Dendritic cell treated with granulocyte-macrophage colony-stimulating factor and Interleukin-4, amounts not matched to agents 40 ng/mL and 50 ng/mL, for 4 days (primary cell): ENCODE measurements around the gene FSTL4.

Experiments
- H3K27ac Mint-ChIP-seq: one replicate; pipeline ENCODE4 v1.8.0; 2022; ENCODE audit warnings: mild to moderate bottlenecking, mixed read lengths
- H3K27me3 Mint-ChIP-seq: one replicate; pipeline ENCODE4 v1.8.0; 2022; ENCODE audit warnings: mild to moderate bottlenecking, mixed read lengths
- H3K36me3 Mint-ChIP-seq: one replicate; pipeline ENCODE4 v1.8.0; 2022; ENCODE audit warnings: low read depth, mixed read lengths
- H3K4me1 Mint-ChIP-seq: one replicate; pipeline ENCODE4 v1.8.0; 2022; ENCODE audit warnings: low read depth, mixed read lengths
- H3K4me3 Mint-ChIP-seq: one replicate; pipeline ENCODE4 v1.8.0; 2022; ENCODE audit warnings: mild to moderate bottlenecking, moderate library complexity, mixed read lengths
- H3K9me3 Mint-ChIP-seq: one replicate; pipeline ENCODE4 v1.8.0; 2022; ENCODE audit warnings: mixed read lengths
- intact Hi-C: fragments of 100-400 bp; cut with micrococcal nuclease; formaldehyde crosslinking; loops from one replicate; pipeline ENCODE4 v1.15.0; 2022

The FSTL4 gene

DNA sequence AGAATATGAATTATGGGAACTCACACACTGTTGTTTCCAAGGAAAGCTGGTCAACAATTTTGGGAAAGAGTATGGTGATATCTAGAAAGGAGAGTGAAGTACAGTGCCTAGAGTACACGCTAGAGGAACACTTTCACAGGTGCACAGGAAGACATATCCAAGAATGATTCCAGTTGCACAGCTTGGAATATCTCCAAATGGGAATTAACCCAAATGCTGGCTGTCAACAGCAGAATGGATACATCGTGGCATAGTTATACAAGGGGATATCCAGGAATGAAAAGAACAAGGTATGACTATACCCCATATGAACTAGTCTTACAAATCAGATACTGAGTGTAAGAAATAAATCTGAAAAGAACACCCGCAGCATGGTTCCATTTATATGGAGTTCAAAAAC lies 231.3 kb downstream of the FSTL4 start:
- H3K27me3 Mint-ChIP-seq = peaks cover 4% of the 10 kb centered on the region
- H3K27ac Mint-ChIP-seq = no peak overlapping the region
- H3K4me1 Mint-ChIP-seq = no peaks in the 10 kb centered on the region
- intact Hi-C loops = no loop called here
- H3K9me3 Mint-ChIP-seq = peaks cover 22% of the 10 kb centered on the region
- H3K36me3 Mint-ChIP-seq = no peaks in the 10 kb centered on the region
- H3K4me3 Mint-ChIP-seq = no peak overlapping the region

DNA sequence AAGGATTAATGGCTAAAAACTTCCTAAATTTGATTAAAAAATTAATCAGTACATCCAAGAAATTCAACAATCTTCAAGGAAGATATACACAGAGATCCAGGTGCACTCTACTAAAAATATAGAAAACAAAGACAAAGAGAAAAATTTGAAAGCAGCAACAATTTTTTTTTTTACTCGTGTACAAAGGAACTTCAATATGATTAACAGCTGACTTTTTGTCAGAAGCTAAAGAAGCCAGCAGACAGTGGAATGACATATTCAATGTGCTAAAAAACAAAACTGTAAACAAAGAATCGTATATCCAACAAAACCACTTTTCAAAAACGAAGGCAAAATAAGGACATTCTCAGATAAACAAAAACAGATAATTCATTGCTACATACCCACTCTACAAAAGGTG lies 234.6 kb downstream of the FSTL4 start:
- no peaks in the 10 kb centered on the region for H3K36me3 Mint-ChIP-seq
- no peak overlapping the region for H3K4me3 Mint-ChIP-seq
- intact Hi-C loops = no loop called here
- peaks cover 4% of the 10 kb centered on the region for H3K27me3 Mint-ChIP-seq
- H3K4me1 Mint-ChIP-seq = no peaks in the 10 kb centered on the region
- no peak overlapping the region for H3K27ac Mint-ChIP-seq
- H3K9me3 Mint-ChIP-seq = peaks cover 27% of the 10 kb centered on the region

DNA sequence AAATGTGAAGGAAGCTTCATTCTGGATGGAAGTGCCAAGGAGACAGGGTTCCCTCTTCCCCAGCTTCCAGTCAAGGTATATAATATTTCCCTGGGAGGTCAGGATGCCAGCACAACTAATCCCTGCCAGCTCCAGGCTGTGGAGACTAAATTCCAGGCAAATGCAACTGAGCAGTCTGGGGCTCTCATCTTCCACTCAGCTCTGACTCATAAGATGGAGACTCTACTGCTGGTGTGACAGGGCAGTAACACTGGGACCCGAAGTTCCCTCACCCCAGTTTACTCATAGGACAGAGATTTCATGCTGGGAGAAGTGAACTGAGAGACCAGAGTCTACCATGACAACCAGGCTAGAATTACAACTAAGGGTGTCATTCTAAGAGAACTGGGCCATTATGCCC lies 235.4 kb downstream of the FSTL4 start:
- Mint-ChIP-seq H3K36me3 (no peaks in the 10 kb centered on the region), H3K4me1 (no peaks in the 10 kb centered on the region), H3K27ac (no peak overlapping the region), H3K9me3 (peaks cover 27% of the 10 kb centered on the region), H3K4me3 (no peak overlapping the region), H3K27me3 (peaks cover 1% of the 10 kb centered on the region)
- intact Hi-C loops = no loop called here

DNA sequence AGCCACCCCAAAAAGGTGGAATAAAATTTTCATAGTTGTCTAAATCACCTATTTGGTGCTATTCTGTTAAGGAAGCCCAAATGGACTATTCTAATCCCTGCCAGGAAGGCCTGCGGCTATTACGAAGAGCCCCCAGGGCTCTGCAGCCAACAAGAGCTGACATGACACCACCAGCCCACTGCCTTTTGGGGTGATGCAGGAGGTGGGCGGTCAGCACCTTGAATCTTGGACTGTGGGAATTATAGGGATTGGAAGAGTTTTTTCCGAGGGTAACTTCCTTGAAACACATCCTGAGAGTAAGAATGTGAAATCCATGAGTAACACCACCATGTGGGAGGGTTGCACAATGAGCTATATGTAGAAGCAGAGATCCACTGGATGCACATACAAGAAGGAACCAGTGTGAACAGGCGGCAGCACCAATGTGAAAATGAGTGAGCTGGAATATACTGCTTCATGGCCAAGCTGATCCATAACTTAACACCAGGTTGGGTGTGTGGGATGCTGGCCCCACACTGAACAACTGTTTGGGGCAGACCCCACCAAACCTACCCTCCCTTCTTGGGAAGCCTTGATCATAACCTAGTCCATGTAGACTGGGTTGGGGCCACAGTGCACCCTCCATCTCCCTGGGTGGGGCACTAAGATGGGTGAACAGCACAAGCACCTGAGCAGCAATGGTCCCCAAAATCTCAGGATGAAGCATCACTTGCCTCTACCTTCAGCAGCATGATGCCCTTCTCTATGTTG lies 239.0 kb downstream of the FSTL4 start:
- intact Hi-C loops = no loop called here
- no peaks in the 10 kb centered on the region for H3K27me3 Mint-ChIP-seq
- no peaks in the 10 kb centered on the region for H3K36me3 Mint-ChIP-seq
- H3K9me3 Mint-ChIP-seq = peaks cover 27% of the 10 kb centered on the region
- no peak overlapping the region for H3K27ac Mint-ChIP-seq
- H3K4me3 Mint-ChIP-seq = no peak overlapping the region
- H3K4me1 Mint-ChIP-seq = no peaks in the 10 kb centered on the region

DNA sequence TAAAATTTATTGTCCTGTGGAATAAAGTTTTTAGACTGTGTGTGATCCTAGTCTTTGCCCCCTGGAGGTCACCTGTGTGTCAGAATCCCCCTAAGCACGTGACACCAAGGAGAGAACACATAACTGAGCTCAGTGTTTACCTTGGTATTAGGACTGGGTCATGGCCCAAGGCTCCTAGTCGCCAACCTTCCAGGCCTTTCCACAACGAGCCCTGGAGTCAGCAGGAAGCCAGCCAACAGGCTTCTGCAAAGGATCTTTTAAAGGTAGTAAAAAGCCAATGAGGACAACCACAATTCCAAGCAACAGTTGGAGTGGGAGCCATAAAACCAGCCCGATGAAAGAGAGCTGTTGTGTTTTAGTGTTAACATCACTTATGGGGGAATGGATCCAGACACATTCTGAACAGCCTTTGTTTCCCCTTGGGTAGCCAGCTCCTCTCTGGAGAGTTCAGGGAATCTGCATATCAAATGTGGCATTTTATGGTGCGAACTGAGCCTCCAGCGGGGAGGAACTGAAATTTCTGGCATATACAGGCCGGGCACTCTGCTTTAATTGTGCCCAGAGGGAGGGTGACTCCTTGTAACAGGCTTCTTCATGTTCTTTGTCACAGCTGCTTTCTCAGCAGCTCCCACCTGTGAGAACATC lies 239.9 kb downstream of the FSTL4 start:
- no peaks in the 10 kb centered on the region for H3K36me3 Mint-ChIP-seq
- H3K27me3 Mint-ChIP-seq = no peaks in the 10 kb centered on the region
- no peaks in the 10 kb centered on the region for H3K4me1 Mint-ChIP-seq
- peaks cover 19% of the 10 kb centered on the region for H3K9me3 Mint-ChIP-seq
- intact Hi-C loops = no loop called here
- H3K27ac Mint-ChIP-seq = no peak overlapping the region
- H3K4me3 Mint-ChIP-seq = no peak overlapping the region

DNA sequence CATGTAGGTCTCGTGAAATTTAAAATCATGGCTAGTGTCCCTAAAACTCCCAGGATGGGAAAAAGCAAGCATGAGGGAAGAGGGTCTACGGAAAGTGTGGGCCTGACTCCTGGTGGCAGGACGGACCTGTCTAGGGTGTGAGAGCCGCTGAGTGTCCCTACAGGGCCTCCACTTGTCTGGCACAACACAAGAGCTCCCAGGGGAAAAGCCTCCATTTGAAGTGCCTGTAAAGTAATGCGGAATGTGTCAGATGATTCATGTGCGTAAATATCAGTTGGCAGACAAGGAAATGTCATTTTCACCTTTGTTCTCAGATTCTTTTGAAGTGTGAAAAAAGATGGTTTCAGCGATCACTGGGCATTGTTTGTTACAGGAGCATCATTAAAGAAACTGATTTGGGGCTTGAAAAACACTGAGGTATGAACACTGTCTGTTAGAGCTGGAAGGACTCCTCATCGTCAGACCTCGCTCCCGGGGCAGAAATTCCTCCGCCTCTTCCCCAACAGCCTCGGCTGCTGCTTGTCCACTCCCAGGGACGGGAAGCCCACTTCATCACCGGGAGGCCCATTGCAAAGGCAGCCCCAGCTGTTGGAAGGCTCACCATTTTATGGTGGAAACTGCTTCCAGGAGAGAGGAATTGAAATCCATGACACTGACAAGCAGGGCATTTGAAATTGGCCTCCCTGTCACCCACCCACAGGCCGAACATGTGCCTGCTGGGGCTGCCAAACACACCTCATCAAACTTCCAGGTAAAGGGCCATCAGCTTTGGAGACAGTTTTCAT lies 240.8 kb downstream of the FSTL4 start:
- no peak overlapping the region for H3K4me3 Mint-ChIP-seq
- H3K27ac Mint-ChIP-seq = no peak overlapping the region
- no peaks in the 10 kb centered on the region for H3K4me1 Mint-ChIP-seq
- intact Hi-C loops = no loop called here
- no peaks in the 10 kb centered on the region for H3K27me3 Mint-ChIP-seq
- peaks cover 10% of the 10 kb centered on the region for H3K9me3 Mint-ChIP-seq
- H3K36me3 Mint-ChIP-seq = no peaks in the 10 kb centered on the region

DNA sequence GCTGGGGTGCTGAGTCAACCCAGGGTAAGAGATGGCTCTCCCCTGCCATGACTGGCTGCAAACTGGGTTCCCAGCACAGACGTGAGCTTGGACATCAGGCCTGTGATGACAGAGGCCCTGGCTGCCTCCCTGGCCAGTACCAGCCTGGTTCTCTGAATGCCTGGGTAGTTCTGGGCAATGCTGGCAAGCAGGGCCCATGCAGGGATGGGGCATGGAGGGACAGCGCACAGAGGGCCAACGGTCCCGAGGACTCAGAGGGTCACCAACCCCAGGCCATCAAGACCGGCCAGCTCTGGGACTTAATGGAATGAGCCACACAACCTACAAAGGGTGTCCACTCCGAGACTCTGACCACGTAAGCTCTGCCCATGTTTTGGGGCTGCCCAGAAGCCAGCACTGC lies 241.4 kb downstream of the FSTL4 start:
- Mint-ChIP-seq H3K27ac (no peak overlapping the region), H3K36me3 (no peaks in the 10 kb centered on the region), H3K9me3 (peaks cover 4% of the 10 kb centered on the region), H3K27me3 (no peaks in the 10 kb centered on the region), H3K4me3 (no peak overlapping the region), H3K4me1 (no peaks in the 10 kb centered on the region)
- intact Hi-C loops = no loop called here

DNA sequence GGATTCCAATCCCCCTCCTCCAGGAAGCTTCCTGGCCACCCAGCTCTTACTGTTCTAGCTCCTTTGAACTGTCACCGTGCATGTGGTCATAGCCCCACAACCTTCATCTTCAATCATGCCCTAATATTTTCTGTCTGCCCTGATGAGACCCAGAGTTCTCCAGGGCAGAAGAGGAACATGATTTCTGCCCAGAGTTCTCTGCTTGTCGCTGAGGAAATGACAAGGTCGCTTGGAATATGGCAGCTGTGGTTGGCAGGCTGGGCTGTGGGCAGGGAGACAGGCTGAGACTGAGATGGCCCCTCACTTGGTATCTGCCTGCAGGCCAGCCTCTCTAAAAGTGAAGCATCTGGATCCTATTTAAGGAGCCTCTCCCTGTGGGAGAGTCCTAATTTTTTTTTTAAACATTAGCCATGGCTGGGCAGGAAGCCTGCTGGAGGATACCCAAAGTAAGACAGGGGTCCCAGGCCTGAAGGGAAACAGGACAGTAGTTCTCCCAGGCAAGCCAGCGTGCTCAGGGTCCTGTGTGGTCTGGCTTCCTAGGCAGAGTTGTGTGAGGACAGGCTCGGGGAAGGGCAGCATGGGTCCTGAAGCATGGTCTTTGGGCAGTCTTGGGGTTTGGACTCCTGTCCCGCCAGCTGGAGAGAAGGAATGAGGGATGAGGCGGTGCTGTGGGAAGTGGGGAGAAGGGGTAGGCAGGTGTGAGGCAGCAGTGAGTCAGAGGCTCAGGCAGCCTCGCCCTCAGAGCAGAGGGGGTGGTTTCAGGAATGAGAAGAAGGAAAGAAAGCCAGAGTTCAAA lies 242.1 kb downstream of the FSTL4 start:
- H3K4me1 Mint-ChIP-seq = no peaks in the 10 kb centered on the region
- no peaks in the 10 kb centered on the region for H3K36me3 Mint-ChIP-seq
- no peak overlapping the region for H3K27ac Mint-ChIP-seq
- H3K4me3 Mint-ChIP-seq = no peak overlapping the region
- intact Hi-C loops = no loop called here
- H3K27me3 Mint-ChIP-seq = no peaks in the 10 kb centered on the region
- no peaks in the 10 kb centered on the region for H3K9me3 Mint-ChIP-seq

DNA sequence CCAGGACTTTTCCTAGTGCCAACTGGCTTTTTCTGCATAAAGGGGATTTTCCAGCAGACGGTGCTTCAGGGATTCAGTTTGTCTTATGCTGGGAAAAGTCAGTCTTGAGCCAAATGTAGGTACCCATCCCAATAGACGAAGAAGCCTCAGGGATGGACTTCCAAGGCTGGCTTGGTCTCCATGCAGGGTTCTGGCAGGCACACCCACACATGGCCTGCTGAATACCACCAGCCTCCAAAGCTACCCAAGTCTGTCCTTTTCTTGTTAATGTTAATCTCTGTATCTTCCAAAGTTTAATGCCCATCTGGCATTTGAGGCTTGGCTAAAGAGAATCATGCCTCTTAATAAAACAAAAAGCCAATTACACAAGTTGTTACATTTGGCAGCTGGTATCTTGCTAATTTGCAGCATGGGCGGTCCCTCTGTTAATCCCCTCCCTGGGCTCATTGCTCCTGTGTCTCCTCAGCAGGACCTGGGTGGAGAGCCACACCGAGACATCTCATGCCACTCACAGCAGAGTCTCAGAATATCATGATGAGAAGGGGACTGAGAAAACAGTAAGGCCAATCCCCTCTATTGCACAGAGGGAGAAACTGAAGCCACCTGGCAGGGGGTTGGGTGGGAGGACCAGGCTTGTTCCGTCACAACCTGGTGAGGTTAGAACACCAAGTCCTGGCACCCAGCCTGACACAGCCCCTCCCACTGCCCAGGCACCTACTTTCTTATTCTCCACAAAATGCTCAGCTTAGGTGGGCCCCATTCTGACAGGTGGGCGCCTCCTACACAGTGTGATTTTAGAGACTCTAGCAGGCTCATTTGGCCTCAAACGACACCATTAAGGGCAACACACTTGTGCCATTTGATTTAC lies 243.2 kb downstream of the FSTL4 start:
- Mint-ChIP-seq H3K36me3 (no peaks in the 10 kb centered on the region), H3K4me1 (no peaks in the 10 kb centered on the region), H3K9me3 (no peaks in the 10 kb centered on the region), H3K4me3 (no peak overlapping the region), H3K27me3 (peaks cover 3% of the 10 kb centered on the region), H3K27ac (no peak overlapping the region)
- intact Hi-C loops = no loop called here

DNA sequence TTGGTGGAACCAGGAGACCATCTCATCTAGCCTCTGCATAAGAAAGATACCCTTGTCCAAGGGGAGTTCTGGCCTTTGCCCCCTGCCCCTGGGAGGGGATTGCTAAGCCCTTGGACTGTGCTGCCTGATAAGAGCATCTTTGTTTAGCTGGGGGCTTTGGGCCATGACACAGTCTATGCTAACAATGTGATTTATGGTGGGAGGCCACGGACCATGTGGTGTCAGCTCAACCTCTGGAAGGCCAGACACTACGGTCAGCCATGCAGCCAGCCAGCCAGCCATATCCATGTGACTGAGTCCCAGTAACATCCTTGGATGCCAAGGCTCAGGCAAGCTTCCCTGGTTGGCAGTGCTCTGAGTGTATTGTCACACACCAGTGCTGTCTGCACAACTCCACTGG lies 244.4 kb downstream of the FSTL4 start:
- Mint-ChIP-seq H3K27me3 (peaks cover 4% of the 10 kb centered on the region), H3K36me3 (no peaks in the 10 kb centered on the region), H3K9me3 (no peaks in the 10 kb centered on the region), H3K4me3 (no peak overlapping the region), H3K27ac (no peak overlapping the region), H3K4me1 (no peaks in the 10 kb centered on the region)
- intact Hi-C loops = no loop called here

DNA sequence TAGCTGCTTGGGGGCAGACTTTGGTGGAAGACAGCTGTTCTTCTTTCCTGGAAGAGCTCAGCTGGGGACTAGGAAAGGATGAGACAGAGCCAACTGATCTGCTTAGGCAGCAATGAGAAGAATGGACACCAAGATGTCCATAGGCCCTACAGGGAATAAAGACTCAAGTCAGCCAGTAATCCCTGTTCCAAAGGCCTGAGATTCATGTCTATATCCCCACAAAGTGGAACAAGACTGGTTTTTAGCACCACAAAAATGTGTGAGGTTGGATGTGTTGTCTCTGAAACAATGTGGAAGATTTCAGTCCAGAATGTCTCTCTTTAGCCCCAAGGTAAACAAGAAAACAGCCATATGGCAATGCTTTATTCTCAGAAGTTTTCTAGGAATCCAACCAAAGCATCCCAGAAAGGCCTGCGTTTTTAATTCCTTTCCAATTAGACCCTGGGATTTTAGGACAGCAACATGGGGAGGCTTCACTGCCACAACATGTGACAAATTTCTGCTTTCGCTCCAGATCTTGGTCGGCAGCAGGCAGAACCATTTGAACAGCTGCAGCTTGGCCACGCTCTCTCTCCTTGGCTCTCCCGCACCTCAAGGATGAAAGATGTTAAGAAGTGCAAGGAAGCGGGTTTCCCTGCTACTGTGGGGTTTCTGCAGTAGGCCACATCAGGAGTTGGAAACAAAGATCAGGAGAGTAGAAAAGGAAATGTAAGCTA lies 245.1 kb downstream of the FSTL4 start:
- Mint-ChIP-seq H3K27me3 (peaks cover 4% of the 10 kb centered on the region), H3K4me1 (no peaks in the 10 kb centered on the region), H3K27ac (no peak overlapping the region), H3K4me3 (no peak overlapping the region), H3K36me3 (no peaks in the 10 kb centered on the region), H3K9me3 (no peaks in the 10 kb centered on the region)
- intact Hi-C loops = no loop called here

DNA sequence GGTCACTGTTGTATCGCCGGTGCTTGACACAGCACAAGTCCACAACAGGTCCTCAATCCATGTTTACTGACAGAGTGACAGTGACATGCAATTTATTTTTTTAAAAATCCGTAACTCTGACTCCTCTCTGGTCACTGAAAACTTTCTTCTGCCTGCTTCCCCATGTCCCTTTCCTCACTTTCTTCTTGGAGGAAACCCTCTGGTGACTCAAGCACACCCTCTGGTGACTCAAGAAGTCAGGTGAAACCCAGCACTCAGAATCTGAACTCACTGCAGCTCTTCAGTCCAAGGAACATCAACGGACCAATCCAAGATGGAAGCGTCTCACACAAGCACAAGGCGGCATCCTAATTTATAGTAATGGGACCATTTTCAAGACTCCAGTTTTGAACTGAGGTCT lies 245.9 kb downstream of the FSTL4 start:
- H3K27me3 Mint-ChIP-seq = peaks cover 4% of the 10 kb centered on the region
- H3K4me1 Mint-ChIP-seq = no peaks in the 10 kb centered on the region
- no peaks in the 10 kb centered on the region for H3K9me3 Mint-ChIP-seq
- intact Hi-C loops = no loop called here
- H3K4me3 Mint-ChIP-seq = no peak overlapping the region
- no peaks in the 10 kb centered on the region for H3K36me3 Mint-ChIP-seq
- H3K27ac Mint-ChIP-seq = no peak overlapping the region

DNA sequence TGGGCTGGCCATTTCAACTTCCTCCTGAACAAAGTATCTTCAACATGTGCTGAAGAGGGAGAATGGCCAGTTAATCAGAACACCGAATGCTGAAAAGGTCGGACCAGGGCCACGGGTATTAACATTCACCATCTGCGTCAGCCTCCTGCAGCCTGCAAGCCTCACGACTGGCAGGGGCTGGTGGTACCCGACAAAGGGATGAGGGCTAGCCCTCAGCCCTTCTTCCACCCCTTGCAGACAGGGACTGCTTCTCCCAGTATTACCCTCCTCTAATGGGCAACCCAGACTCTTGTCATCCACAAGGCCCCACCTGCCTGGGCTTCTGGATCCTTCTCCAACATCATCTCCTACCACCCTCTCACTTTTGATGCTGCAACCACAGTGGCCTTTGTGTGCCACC lies 246.6 kb downstream of the FSTL4 start:
- no peak overlapping the region for H3K4me3 Mint-ChIP-seq
- intact Hi-C loops = no loop called here
- H3K27me3 Mint-ChIP-seq = peaks cover 4% of the 10 kb centered on the region
- H3K4me1 Mint-ChIP-seq = no peaks in the 10 kb centered on the region
- no peak overlapping the region for H3K27ac Mint-ChIP-seq
- no peaks in the 10 kb centered on the region for H3K9me3 Mint-ChIP-seq
- no peaks in the 10 kb centered on the region for H3K36me3 Mint-ChIP-seq
